Measurements from ENCODE around the gene DTL. TPM values are rescaled to one million over a fixed set of nuclear protein-coding genes. Genes with fewer than 3 reads are reported as not detected.

The DTL gene
- total and polyA plus RNA-seq, 2 of the 13 experiments (the other 11 are each of a cell fraction or from before 2014, with no cell fraction given), result 10.4 to 32.8 TPM

DNA sequence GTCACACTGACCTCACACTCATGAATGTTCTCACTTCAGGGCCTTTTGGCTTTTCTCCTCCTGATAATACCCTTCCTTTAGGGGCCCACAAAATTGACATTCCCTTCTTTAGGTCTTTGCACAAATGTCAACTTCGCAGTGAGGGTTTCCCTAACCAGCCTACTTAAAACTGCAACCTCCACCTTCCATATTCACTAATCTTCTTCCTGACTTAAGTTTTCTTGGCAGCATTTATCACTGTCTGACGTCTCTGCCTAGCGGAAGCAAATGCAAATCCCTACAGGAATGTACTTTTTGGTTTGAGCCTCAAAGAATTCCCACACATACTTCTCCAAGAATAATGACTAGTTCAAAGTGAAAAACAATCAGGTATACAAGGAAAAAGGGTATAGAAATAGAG, 33.0 kb upstream of the DTL start (continued):
- TF ChIP-seq, protein P1, sequence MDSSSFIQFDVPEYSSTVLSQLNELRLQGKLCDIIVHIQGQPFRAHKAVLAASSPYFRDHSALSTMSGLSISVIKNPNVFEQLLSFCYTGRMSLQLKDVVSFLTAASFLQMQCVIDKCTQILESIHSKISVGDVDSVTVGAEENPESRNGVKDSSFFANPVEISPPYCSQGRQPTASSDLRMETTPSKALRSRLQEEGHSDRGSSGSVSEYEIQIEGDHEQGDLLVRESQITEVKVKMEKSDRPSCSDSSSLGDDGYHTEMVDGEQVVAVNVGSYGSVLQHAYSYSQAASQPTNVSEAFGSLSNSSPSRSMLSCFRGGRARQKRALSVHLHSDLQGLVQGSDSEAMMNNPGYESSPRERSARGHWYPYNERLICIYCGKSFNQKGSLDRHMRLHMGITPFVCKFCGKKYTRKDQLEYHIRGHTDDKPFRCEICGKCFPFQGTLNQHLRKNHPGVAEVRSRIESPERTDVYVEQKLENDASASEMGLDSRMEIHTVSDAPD (CRISPR knock-in tag; IDR thresholded peaks at IDR 0.05), result no peak
- TF ChIP-seq ZNF331 (CRISPR knock-in tag; IDR thresholded peaks at IDR 0.05), result no peak
- no peak for TF ChIP-seq TARDBP (CRISPR knock-in tag; IDR thresholded peaks at IDR 0.05)
- TF ChIP-seq, protein P2, sequence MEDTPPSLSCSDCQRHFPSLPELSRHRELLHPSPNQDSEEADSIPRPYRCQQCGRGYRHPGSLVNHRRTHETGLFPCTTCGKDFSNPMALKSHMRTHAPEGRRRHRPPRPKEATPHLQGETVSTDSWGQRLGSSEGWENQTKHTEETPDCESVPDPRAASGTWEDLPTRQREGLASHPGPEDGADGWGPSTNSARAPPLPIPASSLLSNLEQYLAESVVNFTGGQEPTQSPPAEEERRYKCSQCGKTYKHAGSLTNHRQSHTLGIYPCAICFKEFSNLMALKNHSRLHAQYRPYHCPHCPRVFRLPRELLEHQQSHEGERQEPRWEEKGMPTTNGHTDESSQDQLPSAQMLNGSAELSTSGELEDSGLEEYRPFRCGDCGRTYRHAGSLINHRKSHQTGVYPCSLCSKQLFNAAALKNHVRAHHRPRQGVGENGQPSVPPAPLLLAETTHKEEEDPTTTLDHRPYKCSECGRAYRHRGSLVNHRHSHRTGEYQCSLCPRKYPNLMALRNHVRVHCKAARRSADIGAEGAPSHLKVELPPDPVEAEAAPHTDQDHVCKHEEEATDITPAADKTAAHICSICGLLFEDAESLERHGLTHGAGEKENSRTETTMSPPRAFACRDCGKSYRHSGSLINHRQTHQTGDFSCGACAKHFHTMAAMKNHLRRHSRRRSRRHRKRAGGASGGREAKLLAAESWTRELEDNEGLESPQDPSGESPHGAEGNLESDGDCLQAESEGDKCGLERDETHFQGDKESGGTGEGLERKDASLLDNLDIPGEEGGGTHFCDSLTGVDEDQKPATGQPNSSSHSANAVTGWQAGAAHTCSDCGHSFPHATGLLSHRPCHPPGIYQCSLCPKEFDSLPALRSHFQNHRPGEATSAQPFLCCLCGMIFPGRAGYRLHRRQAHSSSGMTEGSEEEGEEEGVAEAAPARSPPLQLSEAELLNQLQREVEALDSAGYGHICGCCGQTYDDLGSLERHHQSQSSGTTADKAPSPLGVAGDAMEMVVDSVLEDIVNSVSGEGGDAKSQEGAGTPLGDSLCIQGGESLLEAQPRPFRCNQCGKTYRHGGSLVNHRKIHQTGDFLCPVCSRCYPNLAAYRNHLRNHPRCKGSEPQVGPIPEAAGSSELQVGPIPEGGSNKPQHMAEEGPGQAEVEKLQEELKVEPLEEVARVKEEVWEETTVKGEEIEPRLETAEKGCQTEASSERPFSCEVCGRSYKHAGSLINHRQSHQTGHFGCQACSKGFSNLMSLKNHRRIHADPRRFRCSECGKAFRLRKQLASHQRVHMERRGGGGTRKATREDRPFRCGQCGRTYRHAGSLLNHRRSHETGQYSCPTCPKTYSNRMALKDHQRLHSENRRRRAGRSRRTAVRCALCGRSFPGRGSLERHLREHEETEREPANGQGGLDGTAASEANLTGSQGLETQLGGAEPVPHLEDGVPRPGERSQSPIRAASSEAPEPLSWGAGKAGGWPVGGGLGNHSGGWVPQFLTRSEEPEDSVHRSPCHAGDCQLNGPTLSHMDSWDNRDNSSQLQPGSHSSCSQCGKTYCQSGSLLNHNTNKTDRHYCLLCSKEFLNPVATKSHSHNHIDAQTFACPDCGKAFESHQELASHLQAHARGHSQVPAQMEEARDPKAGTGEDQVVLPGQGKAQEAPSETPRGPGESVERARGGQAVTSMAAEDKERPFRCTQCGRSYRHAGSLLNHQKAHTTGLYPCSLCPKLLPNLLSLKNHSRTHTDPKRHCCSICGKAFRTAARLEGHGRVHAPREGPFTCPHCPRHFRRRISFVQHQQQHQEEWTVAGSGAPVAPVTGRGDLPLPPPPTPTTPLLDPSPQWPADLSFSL (CRISPR knock-in tag; IDR thresholded peaks at IDR 0.05), result no peak
- TF ChIP-seq, protein P3, sequence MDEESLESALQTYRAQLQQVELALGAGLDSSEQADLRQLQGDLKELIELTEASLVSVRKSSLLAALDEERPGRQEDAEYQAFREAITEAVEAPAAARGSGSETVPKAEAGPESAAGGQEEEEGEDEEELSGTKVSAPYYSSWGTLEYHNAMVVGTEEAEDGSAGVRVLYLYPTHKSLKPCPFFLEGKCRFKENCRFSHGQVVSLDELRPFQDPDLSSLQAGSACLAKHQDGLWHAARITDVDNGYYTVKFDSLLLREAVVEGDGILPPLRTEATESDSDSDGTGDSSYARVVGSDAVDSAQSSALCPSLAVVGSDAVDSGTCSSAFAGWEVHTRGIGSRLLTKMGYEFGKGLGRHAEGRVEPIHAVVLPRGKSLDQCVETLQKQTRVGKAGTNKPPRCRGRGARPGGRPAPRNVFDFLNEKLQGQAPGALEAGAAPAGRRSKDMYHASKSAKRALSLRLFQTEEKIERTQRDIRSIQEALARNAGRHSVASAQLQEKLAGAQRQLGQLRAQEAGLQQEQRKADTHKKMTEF (CRISPR knock-in tag; IDR thresholded peaks at IDR 0.05), result no peak
- TF ChIP-seq ZNF354B (CRISPR knock-in tag; IDR thresholded peaks at IDR 0.05), result no peak
- TF ChIP-seq RAD51 (IDR thresholded peaks at IDR 0.05; ENCODE audit: borderline replicate concordance), result no peak
- no peak for TF ChIP-seq ZNF274 (CRISPR knock-in tag; IDR thresholded peaks at IDR 0.05)

All from HepG2 (cell line).